ENCODE measurements around the gene P4HB.

P4HB gene

DNA sequence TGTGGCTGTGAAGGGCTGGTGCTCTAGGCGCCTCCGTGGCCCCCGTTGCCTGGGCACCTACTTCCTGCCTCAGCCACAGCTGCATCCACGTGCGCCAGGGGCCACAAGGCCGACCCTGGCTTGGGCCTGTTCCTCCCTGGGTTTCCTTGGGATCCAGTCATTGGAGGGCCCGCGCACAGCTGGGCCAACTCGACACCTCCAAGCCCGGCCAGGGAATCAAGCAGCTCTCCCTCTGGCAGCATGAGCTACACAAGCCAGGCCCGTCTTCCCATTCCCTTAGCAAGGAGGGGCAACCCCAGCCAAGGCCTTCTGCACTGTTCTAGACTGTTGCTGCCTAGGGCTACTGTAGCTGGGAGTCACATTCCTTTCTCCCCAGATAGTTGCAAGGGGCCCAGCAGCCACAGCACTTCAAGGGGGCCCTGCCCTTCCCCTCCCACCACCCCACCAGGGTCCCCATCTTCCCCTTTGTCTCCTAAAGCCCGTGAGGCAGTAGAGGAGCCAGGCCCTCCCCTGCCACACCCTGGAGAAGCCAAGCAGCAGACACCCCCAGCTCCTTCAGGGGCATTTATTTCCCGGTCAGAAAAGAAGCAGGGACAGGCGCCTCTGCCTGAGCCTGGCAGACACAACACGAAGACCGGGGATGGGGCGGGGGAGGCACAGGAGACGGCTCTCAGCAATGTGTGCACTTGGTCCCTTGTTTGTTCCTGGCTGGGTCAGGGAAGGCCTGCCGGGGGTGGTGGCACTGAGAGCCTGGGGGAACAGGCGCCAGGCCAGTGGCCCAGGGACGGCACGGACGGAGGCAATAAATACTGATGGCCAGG is 7.0 kb upstream of the P4HB start:
- DNase-seq: no peak

- DNase-seq: no peak
Measured at GRCh38 chr17:81866440-81867169, 6.3 kb upstream of the P4HB start.

DNA sequence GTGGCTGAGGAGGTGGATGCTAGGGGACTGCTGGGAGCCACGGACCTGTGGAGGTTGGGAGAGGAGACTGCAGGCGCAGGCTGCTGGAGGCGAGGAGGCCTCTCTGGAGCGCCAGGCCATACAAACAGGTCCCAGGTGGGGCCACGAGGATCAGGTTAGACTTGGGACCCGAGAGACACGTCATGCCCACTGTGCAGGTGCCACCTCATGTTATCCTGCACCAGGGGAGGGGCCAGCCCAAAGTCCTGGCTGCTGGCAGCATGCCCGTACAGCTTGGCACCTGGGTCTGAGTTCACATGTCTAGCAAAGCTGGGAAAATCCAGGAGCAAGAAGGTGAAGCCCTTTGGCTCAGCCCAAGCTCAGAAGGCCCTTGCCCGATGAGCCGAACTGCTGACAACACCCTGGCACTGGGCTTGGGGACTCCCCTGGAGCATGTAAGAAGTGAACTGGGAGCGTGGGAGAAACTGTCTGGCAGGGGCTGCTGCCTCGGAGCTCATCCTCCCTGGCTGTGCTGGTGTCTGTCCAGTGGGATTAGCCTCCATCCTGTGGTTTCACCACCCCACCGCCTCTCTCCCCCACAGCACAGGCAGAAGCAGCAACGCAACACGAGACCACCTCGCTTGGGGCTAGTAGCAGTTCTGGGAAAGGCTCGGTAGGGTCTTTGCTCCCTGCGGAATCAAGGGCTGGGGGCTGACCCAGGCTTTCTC is 5.6 kb upstream of the P4HB start:
- DNase-seq: no peak

DNA sequence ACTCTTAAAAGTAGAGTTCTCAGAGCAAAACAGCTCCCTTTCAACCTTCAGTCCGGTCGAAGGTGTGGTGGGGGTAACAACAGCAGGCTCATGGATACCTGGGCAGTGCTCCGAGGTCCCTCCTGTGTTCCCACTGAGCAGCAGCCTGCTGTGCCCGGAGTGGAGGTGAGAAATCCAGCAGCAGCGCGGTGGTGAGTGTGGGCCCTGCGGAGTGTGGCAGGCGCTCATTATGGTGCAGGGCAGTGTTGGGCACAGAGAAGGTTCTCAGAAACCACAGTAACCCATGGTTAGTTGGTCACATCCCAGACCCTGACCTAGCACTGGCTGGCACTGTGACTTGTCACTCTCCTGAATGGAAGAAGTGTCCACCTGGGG is 5.0 kb upstream of the P4HB start:
- DNase-seq: no peak

- DNase-seq: peak in 1 of 2 experiments; percentile 38
Measured at GRCh38 chr17:81863833-81864768, 3.8 kb upstream of the P4HB start.

DNA sequence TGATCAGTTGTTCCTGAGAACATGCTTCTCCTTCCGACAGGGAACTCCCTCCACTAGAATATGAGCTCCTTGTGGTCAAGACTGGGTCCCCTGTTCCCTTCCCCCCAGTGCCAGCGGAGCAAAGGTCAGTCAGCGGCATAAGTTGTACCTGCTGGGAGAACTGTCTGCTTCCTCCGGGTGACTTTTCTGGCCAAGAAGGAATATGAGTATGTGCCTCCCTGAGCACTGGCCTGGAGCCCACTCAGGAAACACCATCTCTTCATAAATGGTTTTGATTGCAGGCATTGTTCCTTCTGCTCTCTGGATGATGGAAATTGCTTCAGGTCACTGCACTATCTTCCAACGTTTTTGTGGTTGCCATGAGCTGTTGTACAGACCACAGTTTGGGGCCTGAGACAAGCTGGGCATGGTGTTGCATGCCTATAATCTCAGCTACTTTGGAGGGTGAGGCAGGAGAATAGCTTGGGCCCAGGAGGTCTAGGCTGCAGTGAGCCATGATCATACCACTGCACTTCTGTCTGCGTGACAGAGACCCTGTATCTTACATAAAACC is 2.9 kb upstream of the P4HB start:
- no peak for DNase-seq

- DNase-seq: peak; percentile 100
Measured at GRCh38 chr17:81860756-81861568, 627 bp upstream of the P4HB start.

DNA sequence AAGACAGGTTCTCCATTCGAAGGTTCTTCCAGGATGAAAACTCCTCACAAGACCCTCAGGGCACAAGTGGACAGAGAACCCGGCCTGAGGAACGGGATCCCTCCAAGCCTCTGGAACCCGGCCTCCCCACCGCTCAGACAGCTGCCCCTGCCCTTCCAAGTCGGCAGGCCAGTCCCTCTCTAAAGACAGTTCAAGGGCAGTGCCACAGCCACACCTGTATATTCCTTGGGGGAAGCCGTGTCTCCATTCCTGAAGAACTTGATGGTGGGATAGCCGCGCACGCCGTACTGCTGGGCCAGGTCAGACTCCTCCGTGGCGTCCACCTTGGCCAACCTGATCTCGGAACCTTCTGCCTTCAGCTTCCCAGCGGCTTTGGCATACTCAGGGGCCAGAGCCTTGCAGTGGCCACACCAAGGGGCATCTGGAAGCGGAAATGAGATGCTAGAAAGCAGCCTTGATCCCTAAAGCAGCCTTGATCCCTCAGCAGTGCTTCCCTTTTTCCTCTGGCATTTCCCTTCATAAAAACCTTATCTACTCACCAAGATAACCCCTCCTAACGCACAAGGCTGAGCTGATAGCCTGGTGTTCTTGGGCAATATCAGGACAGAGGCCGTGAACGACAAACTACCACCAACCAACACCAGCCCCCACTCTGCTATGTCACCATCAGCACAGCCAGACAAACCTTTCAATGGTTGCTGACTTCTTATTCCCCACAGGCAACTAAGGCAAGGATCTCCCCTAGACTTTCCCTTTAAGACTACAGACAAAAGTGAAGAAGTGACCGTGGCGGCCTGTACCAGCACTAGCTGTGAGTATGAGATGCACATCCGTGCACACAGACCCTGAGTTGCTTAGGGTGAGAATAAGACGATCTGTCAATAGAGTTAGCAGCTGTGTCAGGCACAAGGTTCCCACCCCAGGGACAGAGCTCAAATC is 1.1 kb downstream of the P4HB start:
- no peak for DNase-seq

DNA sequence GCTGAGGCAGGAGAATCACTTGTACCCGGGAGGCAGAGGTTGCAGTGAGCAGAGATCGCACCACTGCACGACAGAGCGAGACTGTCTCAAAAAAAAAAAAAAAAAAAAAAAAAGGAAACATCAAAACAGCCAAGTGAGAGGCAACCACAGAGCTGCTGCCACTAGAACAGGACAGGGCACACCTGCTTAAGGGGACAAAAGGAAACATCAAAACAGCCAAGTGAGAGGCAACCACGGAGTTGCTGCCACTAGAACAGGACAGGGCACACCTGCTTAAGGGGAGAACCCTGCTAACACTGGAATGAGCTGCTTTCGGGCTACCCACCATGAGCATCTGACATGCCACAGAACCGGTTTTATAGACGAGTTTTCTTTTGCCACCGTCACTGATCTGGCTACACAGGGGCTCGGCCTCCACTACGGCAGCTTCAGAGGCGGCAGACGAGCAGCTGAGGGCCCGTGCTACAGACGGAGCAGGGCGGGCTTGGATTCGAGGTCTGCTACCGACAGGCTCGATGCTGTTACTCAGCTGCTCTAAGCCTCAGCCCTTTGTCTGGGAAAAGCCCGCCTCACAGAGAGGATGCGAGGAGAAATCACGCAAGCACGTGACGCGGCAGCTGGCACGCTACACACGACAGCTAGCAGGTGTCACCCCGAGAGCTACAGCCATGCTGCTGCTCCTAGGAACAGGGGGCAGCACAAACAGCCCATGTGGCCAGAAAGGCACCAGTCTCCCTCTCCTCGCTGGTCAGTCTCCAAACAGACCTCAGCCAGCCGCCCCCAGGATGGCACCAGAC is 2.0 kb downstream of the P4HB start:
- DNase-seq: no peak

- DNase-seq: no peak
Measured at GRCh38 chr17:81854974-81855774, 5.2 kb downstream of the P4HB start.

DNA sequence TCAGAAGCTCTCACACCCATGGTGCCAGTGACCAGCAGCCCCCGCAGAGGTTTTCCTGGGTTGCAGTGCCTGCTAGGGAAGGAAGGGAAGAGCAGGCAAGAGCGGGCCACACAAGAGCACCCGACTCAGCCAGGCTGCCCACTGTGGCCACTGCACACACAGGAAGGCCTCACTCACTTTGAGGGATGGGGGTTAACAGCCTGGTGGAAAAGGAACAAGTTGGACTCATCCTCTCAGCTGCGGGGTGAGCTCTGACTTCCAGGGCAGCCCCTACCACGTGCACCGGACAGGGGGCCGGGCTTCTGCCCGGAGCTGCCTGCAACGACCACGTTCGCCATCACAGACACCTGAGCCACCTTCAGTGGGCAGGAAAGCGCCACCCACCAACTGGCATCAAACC is 8.1 kb downstream of the P4HB start:
- no peak for DNase-seq

DNA sequence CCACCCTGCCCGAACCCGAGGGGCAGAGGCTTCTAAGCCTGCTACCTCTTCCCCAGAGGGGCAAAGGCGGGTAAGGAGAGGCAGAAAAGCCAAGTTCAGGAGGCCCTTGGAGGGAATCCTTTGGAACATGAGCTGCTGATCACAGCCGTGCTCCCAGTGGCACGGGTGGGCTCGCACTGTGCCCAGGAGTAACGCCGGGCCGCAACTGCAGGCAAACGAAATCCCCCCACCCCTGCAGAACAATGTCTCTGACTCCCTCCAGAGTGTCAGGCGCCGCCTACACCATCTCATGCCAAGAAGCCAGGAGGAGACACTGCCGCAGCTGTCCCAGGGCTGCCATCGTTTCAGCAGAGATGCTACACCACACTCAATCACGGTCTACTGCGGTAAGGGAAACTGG is 8.9 kb downstream of the P4HB start:
- DNase-seq: no peak

- DNase-seq: no peak
Measured at GRCh38 chr17:81849457-81849856, 10.9 kb downstream of the P4HB start.

DNA sequence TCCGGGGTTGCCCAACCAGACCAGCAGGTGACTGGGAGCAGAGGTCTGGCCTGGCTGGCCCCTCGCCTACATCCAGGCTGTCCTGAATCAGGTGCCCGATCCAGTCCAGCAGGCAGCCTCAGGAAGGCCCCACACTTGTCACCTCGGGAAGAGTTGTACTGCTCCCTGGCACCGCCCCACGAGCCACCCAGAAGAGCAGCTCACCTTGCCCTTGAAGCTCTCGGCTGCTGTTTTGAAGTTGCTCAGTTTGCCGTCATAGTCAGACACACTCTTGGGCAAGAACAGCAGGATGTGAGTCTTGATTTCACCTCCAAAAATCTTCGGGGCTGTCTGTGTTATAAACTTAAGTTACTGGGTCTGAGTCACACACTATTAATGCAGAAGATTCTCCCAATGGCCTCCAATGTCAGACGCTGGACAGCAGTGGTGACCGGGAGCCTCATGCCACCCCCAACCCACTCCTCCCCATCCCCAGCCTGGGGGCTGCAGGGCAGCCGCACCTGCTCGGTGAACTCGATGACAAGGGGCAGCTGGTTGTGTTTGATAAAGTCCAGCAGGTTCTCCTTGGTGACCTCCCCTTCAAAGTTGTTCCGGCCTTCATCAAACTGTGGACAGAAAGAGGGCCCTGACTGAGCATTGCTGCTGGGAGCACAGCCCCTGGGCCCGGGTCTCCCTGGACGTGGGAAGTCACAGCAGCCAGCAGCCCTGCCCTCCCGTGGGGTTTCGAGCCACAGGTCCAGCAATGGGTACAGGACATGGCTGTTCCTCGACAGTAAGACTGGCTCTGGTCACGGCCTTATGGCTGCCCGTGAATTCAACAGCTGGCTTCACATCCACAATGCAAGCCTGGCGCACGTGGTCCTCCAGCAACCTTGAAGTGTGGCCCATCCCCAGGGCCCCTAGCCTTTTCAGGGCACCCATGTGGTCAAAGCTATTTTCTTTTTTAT is 13.3 kb downstream of the P4HB start:
- no peak for DNase-seq

- DNase-seq: no peak
Measured at GRCh38 chr17:81845881-81846742, 14.2 kb downstream of the P4HB start.

DNA sequence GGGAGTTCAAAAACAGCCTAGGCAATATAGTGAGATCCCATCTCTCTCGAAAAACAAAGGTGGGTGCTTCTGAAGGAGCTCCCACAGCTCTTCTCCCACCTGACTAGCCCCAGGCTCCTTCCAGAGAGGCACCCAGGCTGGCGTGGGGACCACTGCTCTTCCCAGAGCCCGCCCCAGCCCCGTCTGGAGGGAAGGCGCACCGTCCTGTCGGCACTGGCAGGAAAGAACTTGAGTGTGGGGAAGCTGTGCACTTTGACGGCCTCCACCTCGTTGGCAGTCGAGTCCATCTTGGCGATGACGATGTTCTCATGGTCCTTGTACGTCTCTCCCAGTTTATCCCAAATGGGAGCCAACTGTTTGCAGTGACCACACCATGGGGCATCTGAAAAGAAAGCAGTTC is 15.0 kb downstream of the P4HB start:
- DNase-seq: no peak

All from NCI-H1930 (cell line).